K562 (cell line): ENCODE measurements around the gene THEMIS. TPM values are rescaled to one million over a fixed set of nuclear protein-coding genes. Genes with fewer than 3 reads are reported as not detected.

Experiments
- DDX20 ChIP-seq: fragments of 450-650 bp; IDR thresholded peaks from 2 replicates; pipeline ENCODE4 v1.6.1; 2016; ENCODE audit warnings: missing genetic modification characterization, low read depth, mild to moderate bottlenecking, missing compliant biosample characterization, moderate library complexity
- MYBL2 ChIP-seq, 2 experiments: fragments of 450-650 bp in 1 of 2; sonication (generic) in 1 of 2; formaldehyde crosslinking in 1 of 2; IDR thresholded peaks; 2 replicates each; pipeline versions ENCODE4 v1.6.1 to v1.8.1; 2017 to 2022; ENCODE audit warnings: borderline replicate concordance in 1 of 2, inconsistent platforms in 1 of 2, low read depth in 1 of 2, mild to moderate bottlenecking in 1 of 2, missing genetic modification reagents in 1 of 2, moderate library complexity in 1 of 2
- ZNF134 ChIP-seq: fragments of 250-450 bp; sonication (Bioruptor Pico); conservative IDR thresholded peaks from 2 replicates; pipeline ENCODE4 v1.4.0; 2020
- ZNF140 ChIP-seq: fragments of 250-450 bp; sonication (Bioruptor Pico); IDR thresholded peaks from 2 replicates; pipeline ENCODE4 v1.8.0; 2021; ENCODE audit warnings: moderate library complexity, mild to moderate bottlenecking, inconsistent platforms
- ZNF316 ChIP-seq: fragments of 450-650 bp; IDR thresholded peaks from 2 replicates; pipeline ENCODE4 v1.6.1; 2016
- polyA plus RNA-seq, 8 experiments: library from polyadenylated mRNA; depleted of rRNA in 4 of 8; stranded (reverse) in 5 of 8; unstranded in 3 of 8; fragments of >200 nt; fragmentation: Nextera tagmentation in 2 of 8; fragmentation: Illumina TruSeq in 1 of 8; extraction: Ambion mirVana in 2 of 8; extraction: Trizol in 1 of 8; gene quantifications; 2 replicates each; pipeline versions ENCODE4 v1.2.1 to v1.2.3, GENCODE V29; 2011 to 2014; ENCODE audit warnings: inconsistent platforms in 1 of 8, missing spikeins in 1 of 8
- total RNA-seq, 7 experiments: library from RNA; depleted of rRNA in 6 of 7; stranded (reverse); fragments of >200 nt in 6 of 7; fragmentation: Illumina TruSeq in 2 of 7; extraction: Trizol in 2 of 7; gene quantifications; 2 replicates each; pipeline versions ENCODE4 v1.2.1 to v1.2.3, GENCODE V29; 2011 to 2021; ENCODE audit warnings: low replicate concordance in 1 of 7
- TF ChIP-seq, protein P1 (sequence below): sonication (generic); formaldehyde crosslinking; IDR thresholded peaks from 2 replicates; pipeline ENCODE4 v1.8.1; 2023; ENCODE audit warnings: mild to moderate bottlenecking, missing genetic modification reagents, moderate library complexity
- TF ChIP-seq, protein P2 (sequence below): fragments of 200-600 bp; sonication (generic); IDR thresholded peaks from one replicate; pipeline ENCODE4 v1.6.1; 2012; ENCODE audit warnings: mild to moderate bottlenecking, low read depth, low read length, inconsistent platforms

The THEMIS gene
- total and polyA plus RNA-seq, 9 of the 15 experiments (the other 6 are each of a cell fraction or from before 2014, with no cell fraction given): 0.09 TPM; not detected in 8

DNA sequence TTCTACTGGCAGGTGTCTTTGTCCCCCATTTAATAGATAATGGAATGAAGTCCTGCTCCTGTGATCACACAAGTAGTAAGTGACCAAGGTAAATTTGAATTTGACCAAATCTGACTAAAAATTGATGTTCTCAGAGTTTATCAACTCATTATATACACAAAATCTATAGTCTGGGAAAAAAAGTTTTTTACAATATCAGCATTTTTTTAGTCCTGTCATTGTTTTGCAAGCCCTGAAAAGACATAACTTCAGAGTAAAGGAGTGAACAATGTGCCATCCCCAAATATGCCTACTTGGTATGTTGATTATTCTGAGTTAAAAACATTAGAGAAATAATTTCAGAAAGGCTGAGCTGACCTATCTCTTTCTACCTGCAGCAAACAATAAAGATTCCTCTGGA, 209.7 kb downstream of the THEMIS start (continued):
- TF ChIP-seq, protein P1, sequence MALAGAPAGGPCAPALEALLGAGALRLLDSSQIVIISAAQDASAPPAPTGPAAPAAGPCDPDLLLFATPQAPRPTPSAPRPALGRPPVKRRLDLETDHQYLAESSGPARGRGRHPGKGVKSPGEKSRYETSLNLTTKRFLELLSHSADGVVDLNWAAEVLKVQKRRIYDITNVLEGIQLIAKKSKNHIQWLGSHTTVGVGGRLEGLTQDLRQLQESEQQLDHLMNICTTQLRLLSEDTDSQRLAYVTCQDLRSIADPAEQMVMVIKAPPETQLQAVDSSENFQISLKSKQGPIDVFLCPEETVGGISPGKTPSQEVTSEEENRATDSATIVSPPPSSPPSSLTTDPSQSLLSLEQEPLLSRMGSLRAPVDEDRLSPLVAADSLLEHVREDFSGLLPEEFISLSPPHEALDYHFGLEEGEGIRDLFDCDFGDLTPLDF (CRISPR knock-in tag): no peak
- no peak for TF ChIP-seq ZNF134 (CRISPR knock-in tag)
- TF ChIP-seq DDX20 (tag): no peak
- TF ChIP-seq ZNF140 (CRISPR knock-in tag): no peak
- TF ChIP-seq MYBL2 (IDR thresholded peaks at IDR 0.05; ENCODE audit: low read depth): no peak
- no peak for TF ChIP-seq MYBL2 (CRISPR knock-in tag; IDR thresholded peaks at IDR 0.05; ENCODE audit: borderline replicate concordance)
- TF ChIP-seq ZNF316: peak; percentile 66
- TF ChIP-seq, protein P2, sequence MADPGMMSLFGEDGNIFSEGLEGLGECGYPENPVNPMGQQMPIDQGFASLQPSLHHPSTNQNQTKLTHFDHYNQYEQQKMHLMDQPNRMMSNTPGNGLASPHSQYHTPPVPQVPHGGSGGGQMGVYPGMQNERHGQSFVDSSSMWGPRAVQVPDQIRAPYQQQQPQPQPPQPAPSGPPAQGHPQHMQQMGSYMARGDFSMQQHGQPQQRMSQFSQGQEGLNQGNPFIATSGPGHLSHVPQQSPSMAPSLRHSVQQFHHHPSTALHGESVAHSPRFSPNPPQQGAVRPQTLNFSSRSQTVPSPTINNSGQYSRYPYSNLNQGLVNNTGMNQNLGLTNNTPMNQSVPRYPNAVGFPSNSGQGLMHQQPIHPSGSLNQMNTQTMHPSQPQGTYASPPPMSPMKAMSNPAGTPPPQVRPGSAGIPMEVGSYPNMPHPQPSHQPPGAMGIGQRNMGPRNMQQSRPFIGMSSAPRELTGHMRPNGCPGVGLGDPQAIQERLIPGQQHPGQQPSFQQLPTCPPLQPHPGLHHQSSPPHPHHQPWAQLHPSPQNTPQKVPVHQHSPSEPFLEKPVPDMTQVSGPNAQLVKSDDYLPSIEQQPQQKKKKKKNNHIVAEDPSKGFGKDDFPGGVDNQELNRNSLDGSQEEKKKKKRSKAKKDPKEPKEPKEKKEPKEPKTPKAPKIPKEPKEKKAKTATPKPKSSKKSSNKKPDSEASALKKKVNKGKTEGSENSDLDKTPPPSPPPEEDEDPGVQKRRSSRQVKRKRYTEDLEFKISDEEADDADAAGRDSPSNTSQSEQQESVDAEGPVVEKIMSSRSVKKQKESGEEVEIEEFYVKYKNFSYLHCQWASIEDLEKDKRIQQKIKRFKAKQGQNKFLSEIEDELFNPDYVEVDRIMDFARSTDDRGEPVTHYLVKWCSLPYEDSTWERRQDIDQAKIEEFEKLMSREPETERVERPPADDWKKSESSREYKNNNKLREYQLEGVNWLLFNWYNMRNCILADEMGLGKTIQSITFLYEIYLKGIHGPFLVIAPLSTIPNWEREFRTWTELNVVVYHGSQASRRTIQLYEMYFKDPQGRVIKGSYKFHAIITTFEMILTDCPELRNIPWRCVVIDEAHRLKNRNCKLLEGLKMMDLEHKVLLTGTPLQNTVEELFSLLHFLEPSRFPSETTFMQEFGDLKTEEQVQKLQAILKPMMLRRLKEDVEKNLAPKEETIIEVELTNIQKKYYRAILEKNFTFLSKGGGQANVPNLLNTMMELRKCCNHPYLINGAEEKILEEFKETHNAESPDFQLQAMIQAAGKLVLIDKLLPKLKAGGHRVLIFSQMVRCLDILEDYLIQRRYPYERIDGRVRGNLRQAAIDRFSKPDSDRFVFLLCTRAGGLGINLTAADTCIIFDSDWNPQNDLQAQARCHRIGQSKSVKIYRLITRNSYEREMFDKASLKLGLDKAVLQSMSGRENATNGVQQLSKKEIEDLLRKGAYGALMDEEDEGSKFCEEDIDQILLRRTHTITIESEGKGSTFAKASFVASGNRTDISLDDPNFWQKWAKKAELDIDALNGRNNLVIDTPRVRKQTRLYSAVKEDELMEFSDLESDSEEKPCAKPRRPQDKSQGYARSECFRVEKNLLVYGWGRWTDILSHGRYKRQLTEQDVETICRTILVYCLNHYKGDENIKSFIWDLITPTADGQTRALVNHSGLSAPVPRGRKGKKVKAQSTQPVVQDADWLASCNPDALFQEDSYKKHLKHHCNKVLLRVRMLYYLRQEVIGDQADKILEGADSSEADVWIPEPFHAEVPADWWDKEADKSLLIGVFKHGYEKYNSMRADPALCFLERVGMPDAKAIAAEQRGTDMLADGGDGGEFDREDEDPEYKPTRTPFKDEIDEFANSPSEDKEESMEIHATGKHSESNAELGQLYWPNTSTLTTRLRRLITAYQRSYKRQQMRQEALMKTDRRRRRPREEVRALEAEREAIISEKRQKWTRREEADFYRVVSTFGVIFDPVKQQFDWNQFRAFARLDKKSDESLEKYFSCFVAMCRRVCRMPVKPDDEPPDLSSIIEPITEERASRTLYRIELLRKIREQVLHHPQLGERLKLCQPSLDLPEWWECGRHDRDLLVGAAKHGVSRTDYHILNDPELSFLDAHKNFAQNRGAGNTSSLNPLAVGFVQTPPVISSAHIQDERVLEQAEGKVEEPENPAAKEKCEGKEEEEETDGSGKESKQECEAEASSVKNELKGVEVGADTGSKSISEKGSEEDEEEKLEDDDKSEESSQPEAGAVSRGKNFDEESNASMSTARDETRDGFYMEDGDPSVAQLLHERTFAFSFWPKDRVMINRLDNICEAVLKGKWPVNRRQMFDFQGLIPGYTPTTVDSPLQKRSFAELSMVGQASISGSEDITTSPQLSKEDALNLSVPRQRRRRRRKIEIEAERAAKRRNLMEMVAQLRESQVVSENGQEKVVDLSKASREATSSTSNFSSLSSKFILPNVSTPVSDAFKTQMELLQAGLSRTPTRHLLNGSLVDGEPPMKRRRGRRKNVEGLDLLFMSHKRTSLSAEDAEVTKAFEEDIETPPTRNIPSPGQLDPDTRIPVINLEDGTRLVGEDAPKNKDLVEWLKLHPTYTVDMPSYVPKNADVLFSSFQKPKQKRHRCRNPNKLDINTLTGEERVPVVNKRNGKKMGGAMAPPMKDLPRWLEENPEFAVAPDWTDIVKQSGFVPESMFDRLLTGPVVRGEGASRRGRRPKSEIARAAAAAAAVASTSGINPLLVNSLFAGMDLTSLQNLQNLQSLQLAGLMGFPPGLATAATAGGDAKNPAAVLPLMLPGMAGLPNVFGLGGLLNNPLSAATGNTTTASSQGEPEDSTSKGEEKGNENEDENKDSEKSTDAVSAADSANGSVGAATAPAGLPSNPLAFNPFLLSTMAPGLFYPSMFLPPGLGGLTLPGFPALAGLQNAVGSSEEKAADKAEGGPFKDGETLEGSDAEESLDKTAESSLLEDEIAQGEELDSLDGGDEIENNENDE: no peak
